ENCODE data around the gene OR52B2.
"Not testable (repeated sequence)": the region's sequence is repeated elsewhere in the genome, so short reads cannot be mapped to it uniquely, and the experiment has no call there.

Gene OR52B2

DNA sequence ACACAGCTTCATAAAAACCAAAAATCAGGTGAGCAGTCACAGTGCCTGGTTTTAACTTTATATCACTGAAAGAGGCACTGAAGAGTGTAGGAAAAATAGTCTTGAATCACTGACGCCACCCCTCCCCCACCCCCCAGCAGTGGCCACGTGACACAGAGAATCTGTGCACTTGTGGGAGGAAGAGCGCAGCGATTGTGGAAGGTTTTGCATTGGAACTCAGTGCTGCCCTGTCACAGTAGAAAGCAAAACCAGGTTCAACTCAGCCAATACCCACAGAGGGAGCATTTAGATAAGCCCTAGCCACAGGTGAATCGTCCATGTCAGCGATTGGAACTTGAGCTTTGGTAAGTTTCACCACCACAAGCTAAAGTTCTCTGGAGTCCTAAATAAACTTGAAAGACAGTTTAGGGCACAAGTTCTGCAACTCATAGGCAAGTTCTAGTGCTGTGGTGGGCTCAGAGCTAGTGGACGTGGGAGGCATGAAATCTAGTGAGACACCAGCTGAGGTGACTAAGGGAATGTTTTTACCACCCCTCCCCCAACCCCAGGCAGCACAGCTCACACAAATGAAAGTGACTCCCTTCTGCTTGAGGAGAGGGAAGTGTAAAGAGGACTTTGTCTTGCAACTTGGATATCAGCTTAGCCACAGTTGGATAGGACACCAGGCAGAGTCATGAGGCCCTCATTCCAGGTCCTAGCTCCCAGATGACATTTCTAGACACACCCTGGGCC is 13.3 kb downstream of the OR52B2 start:
- no peaks in the 10 kb centered on the region for H3K9me3 ChIP-seq (ENCODE audit: control insufficient read depth, low read length)
- no peak overlapping the region for H3K27ac ChIP-seq (ENCODE audit: insufficient read depth, low read depth, low read length, poor library complexity, severe bottlenecking)
- H3K36me3 ChIP-seq (ENCODE audit: control insufficient read depth, insufficient read depth, low read length), result no peaks in the 10 kb centered on the region
- WGBS, 2 experiments, result 85 to 86% methylated on average over 7 of the region's 7 CpGs
- no peaks in the 10 kb centered on the region for H3K27me3 ChIP-seq (ENCODE audit: control insufficient read depth, insufficient read depth, low read length, poor library complexity, severe bottlenecking)
- no peaks in the 10 kb centered on the region for H3K4me1 ChIP-seq (ENCODE audit: control insufficient read depth, insufficient read depth, low read length)
- H3K4me3 ChIP-seq (ENCODE audit: insufficient read depth, low read depth, low read length), result no peak overlapping the region

DNA sequence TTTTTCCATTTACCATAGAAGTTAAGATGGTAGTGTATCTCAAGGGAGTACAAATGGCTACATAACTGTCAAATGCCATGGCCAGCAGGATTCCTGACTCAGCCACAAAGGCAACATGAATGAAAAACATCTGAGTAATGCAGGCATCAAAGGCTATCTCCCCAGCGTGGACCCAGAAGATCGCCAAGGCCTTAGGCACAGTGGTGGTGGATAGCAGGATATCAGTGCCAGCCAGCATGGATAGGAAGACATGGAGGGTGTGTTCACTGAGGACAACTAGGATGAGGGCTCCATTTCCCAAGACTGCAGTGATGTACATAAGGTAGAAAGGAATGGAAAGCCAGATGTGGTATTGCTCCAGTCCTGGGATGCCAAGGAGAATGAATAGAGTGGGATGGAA is 18.0 kb downstream of the OR52B2 start:
- Histone ChIP-seq H3K9me3 (ENCODE audit: control insufficient read depth, low read length) (no peaks in the 10 kb centered on the region), H3K36me3 (ENCODE audit: control insufficient read depth, insufficient read depth, low read length) (no peaks in the 10 kb centered on the region), H3K27ac (ENCODE audit: insufficient read depth, low read depth, low read length, poor library complexity, severe bottlenecking) (no peak overlapping the region), H3K4me1 (ENCODE audit: control insufficient read depth, insufficient read depth, low read length) (no peaks in the 10 kb centered on the region), H3K4me3 (ENCODE audit: insufficient read depth, low read depth, low read length) (no peak overlapping the region), H3K27me3 (ENCODE audit: control insufficient read depth, insufficient read depth, low read length, poor library complexity, severe bottlenecking) (no peaks in the 10 kb centered on the region)
- WGBS, 2 experiments, result 89 to 97% methylated on average over 2 of the region's 2 CpGs

DNA sequence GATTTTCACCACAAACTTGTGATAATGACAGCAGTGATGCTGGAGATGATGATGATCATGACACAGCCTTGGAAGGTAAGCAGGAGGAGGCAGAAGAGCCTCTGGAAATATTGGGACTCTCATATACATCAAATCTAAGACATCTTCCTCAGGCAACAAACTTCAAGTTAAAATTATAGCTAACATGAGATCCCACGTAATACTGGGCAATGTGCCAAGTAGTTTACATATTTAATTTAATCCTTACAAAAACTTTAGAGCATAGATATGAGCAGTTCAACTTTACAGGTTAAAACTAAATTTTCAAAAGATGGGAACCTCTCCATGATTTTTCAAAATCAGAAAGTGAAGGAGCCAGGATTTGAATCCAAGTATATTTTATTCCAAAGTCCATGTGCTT is 19.0 kb downstream of the OR52B2 start:
- H3K27ac ChIP-seq (ENCODE audit: insufficient read depth, low read depth, low read length, poor library complexity, severe bottlenecking), result no peak overlapping the region
- H3K4me3 ChIP-seq (ENCODE audit: insufficient read depth, low read depth, low read length), result no peak overlapping the region
- 92% methylated on average over 1 of the region's 1 CpG; no CpG with 5 or more reads in 1 of the 2 experiments for WGBS, 2 experiments
- H3K27me3 ChIP-seq (ENCODE audit: control insufficient read depth, insufficient read depth, low read length, poor library complexity, severe bottlenecking), result no peaks in the 10 kb centered on the region
- H3K4me1 ChIP-seq (ENCODE audit: control insufficient read depth, insufficient read depth, low read length), result no peaks in the 10 kb centered on the region
- H3K36me3 ChIP-seq (ENCODE audit: control insufficient read depth, insufficient read depth, low read length), result no peaks in the 10 kb centered on the region
- no peaks in the 10 kb centered on the region for H3K9me3 ChIP-seq (ENCODE audit: control insufficient read depth, low read length)

DNA sequence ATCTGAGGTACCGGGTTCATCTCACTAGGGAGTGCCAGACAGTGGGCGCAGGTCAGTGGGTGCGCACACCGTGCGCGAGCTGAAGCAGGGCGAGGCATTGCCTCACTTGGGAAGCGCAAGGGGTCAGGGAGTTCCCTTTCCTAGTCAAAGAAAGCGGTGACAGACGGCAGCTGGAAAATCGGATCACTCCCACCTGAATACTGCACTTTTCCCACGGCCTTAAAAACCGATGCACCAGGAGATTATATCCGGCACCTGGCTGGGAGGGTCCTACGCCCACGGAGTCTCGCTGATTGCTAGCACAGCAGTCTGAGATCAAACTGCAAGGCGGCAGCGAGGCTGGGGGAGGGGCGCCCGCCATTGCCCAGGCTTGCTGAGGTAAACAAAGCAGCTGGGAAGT is 26.4 kb downstream of the OR52B2 start:
- 68 to 70% methylated on average over 16 of the region's 21 CpGs for WGBS, 2 experiments
- not testable (repeated sequence) for H3K36me3 ChIP-seq (ENCODE audit: control insufficient read depth, insufficient read depth, low read length); H3K27me3 ChIP-seq (ENCODE audit: control insufficient read depth, insufficient read depth, low read length, poor library complexity, severe bottlenecking); H3K4me3 ChIP-seq (ENCODE audit: insufficient read depth, low read depth, low read length); H3K4me1 ChIP-seq (ENCODE audit: control insufficient read depth, insufficient read depth, low read length); H3K9me3 ChIP-seq (ENCODE audit: control insufficient read depth, low read length); H3K27ac ChIP-seq (ENCODE audit: insufficient read depth, low read depth, low read length, poor library complexity, severe bottlenecking)

DNA sequence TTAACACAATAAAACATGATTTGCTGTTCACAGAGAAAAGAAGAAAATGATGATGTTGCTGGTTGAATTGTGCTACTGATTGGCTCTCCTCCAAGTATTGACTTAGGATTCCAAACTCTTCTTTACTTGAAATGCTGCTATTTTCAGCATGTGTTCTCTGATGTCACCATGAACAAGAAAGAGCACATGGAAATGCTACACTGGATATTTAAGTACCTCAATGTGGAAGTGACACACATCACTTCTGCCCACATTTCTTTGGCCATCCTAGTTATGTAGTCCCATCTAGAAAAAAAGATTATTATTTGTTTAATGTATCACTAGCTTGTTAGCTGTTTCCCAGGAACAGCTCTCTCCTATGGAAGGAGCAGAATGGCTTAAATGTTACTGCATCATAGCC is 27.2 kb downstream of the OR52B2 start:
- Histone ChIP-seq H3K4me1 (ENCODE audit: control insufficient read depth, insufficient read depth, low read length) (no peaks in the 10 kb centered on the region), H3K27ac (ENCODE audit: insufficient read depth, low read depth, low read length, poor library complexity, severe bottlenecking) (no peak overlapping the region), H3K36me3 (ENCODE audit: control insufficient read depth, insufficient read depth, low read length) (no peaks in the 10 kb centered on the region), H3K27me3 (ENCODE audit: control insufficient read depth, insufficient read depth, low read length, poor library complexity, severe bottlenecking) (no peaks in the 10 kb centered on the region), H3K4me3 (ENCODE audit: insufficient read depth, low read depth, low read length) (no peak overlapping the region), H3K9me3 (ENCODE audit: control insufficient read depth, low read length) (no peaks in the 10 kb centered on the region)

DNA sequence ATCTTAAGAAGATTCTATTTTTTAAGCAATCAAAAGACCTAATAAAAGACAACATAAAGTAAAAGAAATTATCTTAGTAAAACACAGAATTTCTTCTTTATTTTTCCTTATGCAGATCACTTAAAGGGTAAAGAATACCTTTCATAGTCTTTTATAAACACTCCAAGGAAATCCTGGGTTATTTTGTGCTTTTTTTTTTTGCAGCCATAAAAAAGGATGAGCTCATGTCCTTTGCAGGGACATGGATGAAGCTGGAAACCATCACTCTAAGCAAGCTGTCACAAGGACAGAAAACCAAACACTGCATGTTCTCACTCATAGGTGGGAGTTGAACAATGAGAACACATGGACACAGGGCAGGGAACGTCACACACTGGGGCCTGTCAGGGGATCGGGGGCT is 34.2 kb downstream of the OR52B2 start:
- H3K9me3 ChIP-seq (ENCODE audit: control insufficient read depth, low read length); H3K4me3 ChIP-seq (ENCODE audit: insufficient read depth, low read depth, low read length); H3K27ac ChIP-seq (ENCODE audit: insufficient read depth, low read depth, low read length, poor library complexity, severe bottlenecking); H3K27me3 ChIP-seq (ENCODE audit: control insufficient read depth, insufficient read depth, low read length, poor library complexity, severe bottlenecking); H3K4me1 ChIP-seq (ENCODE audit: control insufficient read depth, insufficient read depth, low read length); H3K36me3 ChIP-seq (ENCODE audit: control insufficient read depth, insufficient read depth, low read length): not testable (repeated sequence)
- 75 to 76% methylated on average over 2 of the region's 2 CpGs for WGBS, 2 experiments

DNA sequence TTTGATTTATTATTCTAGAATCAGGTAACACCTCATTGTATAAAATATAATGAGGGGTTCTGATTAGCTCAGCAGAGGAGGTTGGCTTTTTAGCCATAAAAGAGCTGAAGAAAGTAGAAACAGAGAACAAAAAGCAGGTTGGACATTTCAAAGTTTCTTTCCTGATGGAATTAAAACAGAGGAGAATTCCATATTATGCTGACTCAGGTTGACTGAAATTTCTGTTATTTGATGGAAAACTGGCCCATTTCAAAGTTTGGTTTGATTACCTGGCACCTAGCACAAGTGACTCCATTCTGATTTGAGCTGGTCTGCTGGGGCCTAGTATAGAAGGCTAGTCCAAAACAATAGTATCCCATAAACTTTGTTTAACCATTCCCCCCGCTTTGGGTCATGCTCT is 37.7 kb downstream of the OR52B2 start:
- WGBS, 2 experiments, result 94 to 100% methylated on average over 1 of the region's 1 CpG

DNA sequence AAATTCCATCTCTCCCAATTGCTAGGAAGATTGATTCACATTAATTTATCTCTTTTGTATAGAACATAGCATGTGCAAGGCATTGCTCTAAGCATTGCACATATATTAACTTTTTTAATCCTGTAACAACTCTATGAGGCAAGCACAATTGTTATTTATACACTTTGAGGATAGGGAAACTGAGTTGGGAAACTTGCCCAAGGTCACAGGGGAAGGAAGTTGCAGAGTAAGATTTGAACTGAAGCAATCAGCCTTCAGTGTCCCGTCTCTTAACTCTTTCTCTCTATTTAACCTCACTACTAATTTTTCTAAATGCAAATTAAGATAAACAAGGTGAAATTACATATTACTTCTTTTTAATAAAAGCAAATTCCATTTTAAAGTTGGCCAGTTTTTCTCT is 40.5 kb downstream of the OR52B2 start:
- Histone ChIP-seq H3K27me3 (ENCODE audit: control insufficient read depth, insufficient read depth, low read length, poor library complexity, severe bottlenecking) (no peaks in the 10 kb centered on the region), H3K9me3 (ENCODE audit: control insufficient read depth, low read length) (no peaks in the 10 kb centered on the region), H3K4me1 (ENCODE audit: control insufficient read depth, insufficient read depth, low read length) (no peaks in the 10 kb centered on the region), H3K27ac (ENCODE audit: insufficient read depth, low read depth, low read length, poor library complexity, severe bottlenecking) (no peak overlapping the region), H3K36me3 (ENCODE audit: control insufficient read depth, insufficient read depth, low read length) (no peaks in the 10 kb centered on the region), H3K4me3 (ENCODE audit: insufficient read depth, low read depth, low read length) (no peak overlapping the region)
- no CpG with 5 or more reads among the region's 1 CpG for WGBS, 2 experiments

More for the DNA sequence above, 37.7 kb downstream of the OR52B2 start:
- H3K4me1 ChIP-seq (ENCODE audit: control insufficient read depth, insufficient read depth, low read length), result no peaks in the 10 kb centered on the region
- no peaks in the 10 kb centered on the region for H3K36me3 ChIP-seq (ENCODE audit: control insufficient read depth, insufficient read depth, low read length)
- no peak overlapping the region for H3K27ac ChIP-seq (ENCODE audit: insufficient read depth, low read depth, low read length, poor library complexity, severe bottlenecking)
- H3K9me3 ChIP-seq (ENCODE audit: control insufficient read depth, low read length), result no peaks in the 10 kb centered on the region
- H3K4me3 ChIP-seq (ENCODE audit: insufficient read depth, low read depth, low read length), result no peak overlapping the region
- no peaks in the 10 kb centered on the region for H3K27me3 ChIP-seq (ENCODE audit: control insufficient read depth, insufficient read depth, low read length, poor library complexity, severe bottlenecking)

DNA sequence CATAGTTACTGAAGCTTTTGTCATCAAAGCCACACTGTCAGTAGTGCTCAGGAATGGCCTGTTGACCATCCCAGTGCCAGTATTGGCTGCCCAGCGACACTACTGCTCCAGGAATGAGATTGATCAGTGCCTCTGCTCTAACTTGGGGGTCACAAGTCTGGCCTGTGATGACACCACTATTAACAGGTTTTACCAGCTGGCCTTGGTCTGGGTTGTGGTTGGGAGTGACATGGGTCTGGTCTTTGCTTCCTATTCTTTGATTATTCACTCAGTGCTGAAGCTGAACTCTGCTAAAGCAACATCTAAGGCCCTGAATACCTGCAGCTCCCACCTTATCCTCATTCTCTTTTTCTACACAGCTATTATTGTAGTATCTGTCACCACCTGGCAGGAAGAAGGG is 41.1 kb downstream of the OR52B2 start:
- Histone ChIP-seq H3K27ac (ENCODE audit: insufficient read depth, low read depth, low read length, poor library complexity, severe bottlenecking) (no peak overlapping the region), H3K4me1 (ENCODE audit: control insufficient read depth, insufficient read depth, low read length) (no peaks in the 10 kb centered on the region), H3K9me3 (ENCODE audit: control insufficient read depth, low read length) (no peaks in the 10 kb centered on the region), H3K4me3 (ENCODE audit: insufficient read depth, low read depth, low read length) (no peak overlapping the region), H3K36me3 (ENCODE audit: control insufficient read depth, insufficient read depth, low read length) (no peaks in the 10 kb centered on the region), H3K27me3 (ENCODE audit: control insufficient read depth, insufficient read depth, low read length, poor library complexity, severe bottlenecking) (no peaks in the 10 kb centered on the region)
- WGBS, 2 experiments, result 85 to 95% methylated on average over 1 of the region's 1 CpG

DNA sequence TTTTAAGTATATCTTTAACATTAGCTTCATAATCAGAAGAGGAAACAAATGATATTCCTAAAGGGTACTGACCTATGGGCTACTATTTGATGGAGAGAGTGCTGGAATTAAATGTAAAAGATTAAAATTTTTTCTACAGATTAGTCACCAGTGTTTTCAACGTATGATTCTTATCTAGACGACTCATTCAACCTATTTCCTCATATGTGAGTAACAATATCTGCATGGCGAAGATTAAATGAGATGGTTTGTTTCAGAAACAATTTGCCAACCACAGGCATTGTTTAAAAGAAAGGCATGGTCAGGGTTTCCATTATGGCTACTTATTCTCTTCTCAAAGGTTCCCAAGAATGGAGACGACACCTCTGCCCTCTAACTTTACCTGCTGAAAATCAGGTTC is 42.2 kb downstream of the OR52B2 start:
- no peak overlapping the region for H3K27ac ChIP-seq (ENCODE audit: insufficient read depth, low read depth, low read length, poor library complexity, severe bottlenecking)
- H3K27me3 ChIP-seq (ENCODE audit: control insufficient read depth, insufficient read depth, low read length, poor library complexity, severe bottlenecking), result no peaks in the 10 kb centered on the region
- H3K9me3 ChIP-seq (ENCODE audit: control insufficient read depth, low read length), result no peaks in the 10 kb centered on the region
- H3K4me3 ChIP-seq (ENCODE audit: insufficient read depth, low read depth, low read length), result no peak overlapping the region
- no peaks in the 10 kb centered on the region for H3K4me1 ChIP-seq (ENCODE audit: control insufficient read depth, insufficient read depth, low read length)
- H3K36me3 ChIP-seq (ENCODE audit: control insufficient read depth, insufficient read depth, low read length), result no peaks in the 10 kb centered on the region
- WGBS, 2 experiments, result 95 to 99% methylated on average over 4 of the region's 4 CpGs

DNA sequence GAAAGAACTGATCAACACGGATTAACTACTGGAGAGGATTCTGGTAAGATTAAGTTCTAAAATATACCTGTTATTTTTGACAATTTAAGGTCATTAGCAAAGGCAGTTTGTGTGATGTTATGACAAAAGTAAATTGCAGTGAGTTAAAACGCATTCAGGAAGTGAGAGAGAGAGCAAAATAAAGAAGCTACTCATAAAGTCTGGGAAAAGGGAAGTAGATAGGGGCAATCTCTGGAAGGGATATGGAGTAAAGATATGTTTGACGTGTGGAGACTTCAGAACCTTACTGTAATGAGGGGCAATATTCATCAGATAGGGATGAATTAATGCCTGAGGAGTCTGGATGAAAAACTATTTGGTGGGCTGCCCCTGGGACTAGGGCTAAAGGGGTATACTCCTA is 45.9 kb downstream of the OR52B2 start:
- H3K9me3 ChIP-seq (ENCODE audit: control insufficient read depth, low read length), result no peaks in the 10 kb centered on the region
- H3K4me3 ChIP-seq (ENCODE audit: insufficient read depth, low read depth, low read length), result no peak overlapping the region
- H3K36me3 ChIP-seq (ENCODE audit: control insufficient read depth, insufficient read depth, low read length), result no peaks in the 10 kb centered on the region
- H3K27me3 ChIP-seq (ENCODE audit: control insufficient read depth, insufficient read depth, low read length, poor library complexity, severe bottlenecking), result no peaks in the 10 kb centered on the region
- no peak overlapping the region for H3K27ac ChIP-seq (ENCODE audit: insufficient read depth, low read depth, low read length, poor library complexity, severe bottlenecking)
- no peaks in the 10 kb centered on the region for H3K4me1 ChIP-seq (ENCODE audit: control insufficient read depth, insufficient read depth, low read length)
- WGBS, 2 experiments, result 94% methylated on average over 3 of the region's 3 CpGs

All from ectodermal cell (in vitro differentiated cells).